ENCODE data around the gene FAS.
A peak's percentile ranks its signal among the peaks of the same experiment; 100 is the strongest.

FAS gene

DNA sequence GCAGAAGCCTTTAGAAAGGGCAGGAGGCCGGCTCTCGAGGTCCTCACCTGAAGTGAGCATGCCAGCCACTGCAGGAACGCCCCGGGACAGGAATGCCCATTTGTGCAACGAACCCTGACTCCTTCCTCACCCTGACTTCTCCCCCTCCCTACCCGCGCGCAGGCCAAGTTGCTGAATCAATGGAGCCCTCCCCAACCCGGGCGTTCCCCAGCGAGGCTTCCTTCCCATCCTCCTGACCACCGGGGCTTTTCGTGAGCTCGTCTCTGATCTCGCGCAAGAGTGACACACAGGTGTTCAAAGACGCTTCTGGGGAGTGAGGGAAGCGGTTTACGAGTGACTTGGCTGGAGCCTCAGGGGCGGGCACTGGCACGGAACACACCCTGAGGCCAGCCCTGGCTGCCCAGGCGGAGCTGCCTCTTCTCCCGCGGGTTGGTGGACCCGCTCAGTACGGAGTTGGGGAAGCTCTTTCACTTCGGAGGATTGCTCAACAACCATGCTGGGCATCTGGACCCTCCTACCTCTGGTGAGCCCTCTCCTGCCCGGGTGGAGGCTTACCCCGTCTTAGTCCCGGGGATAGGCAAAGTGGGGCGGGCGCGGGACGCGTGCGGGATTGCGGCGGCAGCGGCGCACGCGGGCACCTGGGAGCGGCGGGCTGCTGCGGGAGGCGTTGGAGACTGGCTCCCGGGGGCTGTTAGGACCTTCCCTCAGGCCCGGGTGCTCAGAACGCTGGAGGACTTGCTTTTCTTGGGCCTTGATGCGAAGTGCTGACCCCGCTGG, at the start of gene FAS:
Gene FAS (plus strand): TSS at position 415 of the 777 bp plus-strand sequence. CDS start 79 bp downstream, at position 494.
- TF ChIP-seq, protein P1, sequence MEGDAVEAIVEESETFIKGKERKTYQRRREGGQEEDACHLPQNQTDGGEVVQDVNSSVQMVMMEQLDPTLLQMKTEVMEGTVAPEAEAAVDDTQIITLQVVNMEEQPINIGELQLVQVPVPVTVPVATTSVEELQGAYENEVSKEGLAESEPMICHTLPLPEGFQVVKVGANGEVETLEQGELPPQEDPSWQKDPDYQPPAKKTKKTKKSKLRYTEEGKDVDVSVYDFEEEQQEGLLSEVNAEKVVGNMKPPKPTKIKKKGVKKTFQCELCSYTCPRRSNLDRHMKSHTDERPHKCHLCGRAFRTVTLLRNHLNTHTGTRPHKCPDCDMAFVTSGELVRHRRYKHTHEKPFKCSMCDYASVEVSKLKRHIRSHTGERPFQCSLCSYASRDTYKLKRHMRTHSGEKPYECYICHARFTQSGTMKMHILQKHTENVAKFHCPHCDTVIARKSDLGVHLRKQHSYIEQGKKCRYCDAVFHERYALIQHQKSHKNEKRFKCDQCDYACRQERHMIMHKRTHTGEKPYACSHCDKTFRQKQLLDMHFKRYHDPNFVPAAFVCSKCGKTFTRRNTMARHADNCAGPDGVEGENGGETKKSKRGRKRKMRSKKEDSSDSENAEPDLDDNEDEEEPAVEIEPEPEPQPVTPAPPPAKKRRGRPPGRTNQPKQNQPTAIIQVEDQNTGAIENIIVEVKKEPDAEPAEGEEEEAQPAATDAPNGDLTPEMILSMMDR (IDR thresholded peaks at IDR 0.05; ENCODE audit: control insufficient read depth, extremely low read depth, insufficient read depth), result no peak
- peak; percentile 43 for DNase-seq (ENCODE audit: low read depth)
- peak within 1 kb of the TSS; percentile 77 for H3K4me3 ChIP-seq (ENCODE audit: low read depth, low read length)

DNA sequence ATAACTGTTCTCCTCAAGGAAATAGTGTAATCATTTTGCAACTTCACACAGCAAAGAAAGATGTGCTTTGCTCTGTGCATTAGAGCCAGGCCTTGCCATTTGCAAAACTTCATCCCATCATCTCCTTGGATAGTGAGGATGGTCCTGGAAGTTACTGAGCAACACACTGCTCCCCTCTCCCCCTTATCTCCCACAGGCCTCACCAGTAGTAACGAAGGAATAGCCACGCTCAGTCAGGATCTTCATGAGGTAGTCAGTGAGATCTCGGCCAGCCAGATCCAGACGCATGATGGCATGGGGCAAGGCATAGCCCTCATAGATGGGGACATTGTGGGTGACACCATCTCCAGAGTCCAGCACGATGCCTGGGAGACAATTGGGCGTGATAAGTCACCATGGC, 49.6 kb upstream of the FAS start:
- DNase-seq (ENCODE audit: low read depth), result no peak
- H3K4me3 ChIP-seq (ENCODE audit: low read depth, low read length), result no peak overlapping the region
- TF ChIP-seq, protein P1 (IDR thresholded peaks at IDR 0.05; ENCODE audit: control insufficient read depth, extremely low read depth, insufficient read depth), result no peak

DNA sequence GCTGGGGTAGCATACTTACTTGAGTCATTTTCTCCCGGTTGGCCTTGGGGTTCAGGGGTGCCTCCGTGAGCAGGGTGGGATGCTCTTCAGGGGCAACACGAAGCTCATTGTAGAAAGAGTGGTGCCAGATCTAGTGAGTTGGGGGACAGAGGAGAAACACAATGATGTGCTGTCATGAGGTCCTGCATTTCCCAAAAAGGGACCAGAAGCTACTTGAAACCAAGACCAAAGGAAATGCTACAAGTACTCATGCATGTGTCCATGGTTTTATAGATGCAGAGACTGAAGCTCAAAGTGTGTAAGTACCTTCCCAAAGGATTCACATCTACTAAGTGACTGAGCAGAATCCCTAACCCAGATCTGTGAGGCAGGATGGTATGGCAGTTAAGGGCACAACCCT, 46.8 kb upstream of the FAS start:
- no peak for DNase-seq (ENCODE audit: low read depth)
- TF ChIP-seq, protein P1 (IDR thresholded peaks at IDR 0.05; ENCODE audit: control insufficient read depth, extremely low read depth, insufficient read depth), result no peak
- no peak overlapping the region for H3K4me3 ChIP-seq (ENCODE audit: low read depth, low read length)

DNA sequence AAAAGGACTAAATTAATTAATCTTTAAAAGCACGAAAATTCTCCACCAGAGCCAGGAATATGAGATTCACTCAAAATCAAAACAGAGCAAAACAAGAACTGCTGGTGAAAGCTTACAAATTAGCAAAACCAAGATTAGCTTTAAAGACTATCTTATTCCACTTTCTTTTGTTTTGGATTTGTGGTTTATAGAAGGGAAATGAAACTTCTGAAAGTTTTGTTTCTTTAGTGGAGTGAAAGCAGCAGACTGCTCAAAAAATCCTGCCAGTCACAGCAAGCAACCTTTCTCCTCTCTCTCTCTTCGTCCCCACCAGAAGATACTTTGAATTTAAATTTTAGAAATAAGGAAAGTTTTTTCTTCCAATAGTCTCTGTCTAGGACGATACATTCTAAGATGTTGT, 45.8 kb upstream of the FAS start:
- no peak overlapping the region for H3K4me3 ChIP-seq (ENCODE audit: low read depth, low read length)
- TF ChIP-seq, protein P1 (IDR thresholded peaks at IDR 0.05; ENCODE audit: control insufficient read depth, extremely low read depth, insufficient read depth), result no peak
- no peak for DNase-seq (ENCODE audit: low read depth)

DNA sequence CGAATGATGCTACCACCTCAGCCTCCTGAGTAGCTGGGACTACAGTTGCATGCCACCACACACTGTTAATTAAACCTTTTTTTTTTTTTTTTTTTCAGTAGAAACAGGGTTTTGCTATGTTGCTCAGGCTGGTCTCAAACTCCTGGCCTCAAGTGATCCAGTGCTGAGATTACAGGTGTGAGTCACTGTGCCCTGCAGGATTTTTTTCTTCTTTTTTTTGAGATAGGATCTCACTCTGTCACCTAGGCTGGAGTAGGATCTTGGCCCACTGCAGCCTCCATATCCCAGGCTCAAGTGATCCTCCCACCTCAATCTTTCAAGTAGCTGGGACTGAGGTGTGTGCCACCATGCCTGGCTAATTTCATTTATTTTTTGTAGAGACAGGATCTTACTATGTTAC, 44.4 kb upstream of the FAS start:
- no peak overlapping the region for H3K4me3 ChIP-seq (ENCODE audit: low read depth, low read length)
- TF ChIP-seq, protein P1 (IDR thresholded peaks at IDR 0.05; ENCODE audit: control insufficient read depth, extremely low read depth, insufficient read depth), result no peak
- DNase-seq (ENCODE audit: low read depth), result no peak

DNA sequence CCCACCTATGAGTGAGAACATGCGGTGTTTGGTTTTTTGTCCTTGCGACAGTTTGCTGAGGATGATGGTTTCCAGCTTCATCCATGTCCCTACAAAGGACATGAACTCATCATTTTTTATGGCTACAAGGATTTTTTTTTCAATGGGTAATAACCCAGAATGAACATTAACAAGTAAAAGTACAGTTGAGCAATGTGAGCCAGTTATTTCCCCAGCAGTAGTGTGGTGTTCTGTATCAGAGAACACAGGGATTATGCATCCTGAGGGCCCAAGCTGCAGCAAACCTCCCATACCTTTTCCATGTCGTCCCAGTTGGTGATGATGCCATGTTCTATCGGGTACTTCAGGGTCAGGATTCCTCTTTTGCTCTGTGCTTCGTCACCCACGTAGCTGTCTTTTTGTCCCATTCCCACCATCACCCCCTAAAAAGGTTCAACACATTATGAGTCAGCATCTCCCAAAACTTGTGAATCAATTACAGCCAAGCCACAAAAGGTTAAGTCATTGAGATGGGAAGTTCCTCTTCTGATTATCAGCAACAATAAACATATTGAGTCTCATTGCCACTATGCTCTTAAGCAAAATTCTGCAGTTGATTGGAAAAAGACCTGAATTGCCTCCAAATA, 43.5 kb upstream of the FAS start:
- H3K4me3 ChIP-seq (ENCODE audit: low read depth, low read length), result no peak overlapping the region
- DNase-seq (ENCODE audit: low read depth), result no peak
- TF ChIP-seq, protein P1 (IDR thresholded peaks at IDR 0.05; ENCODE audit: control insufficient read depth, extremely low read depth, insufficient read depth), result no peak
